HG03432 (cell line): ENCODE data around the gene NEUROD6.
A peak's percentile ranks its signal among the peaks of the same experiment; 100 is the strongest.

Experiments used
- ATAC-seq: cut with Tn5 transposase; IDR thresholded peaks from one replicate; pipeline ENCODE4 v1.9.1; 2021; ENCODE audit warnings: mild to moderate bottlenecking, moderate library complexity; ENCODE audit not compliant: unreplicated experiment

Gene NEUROD6

GRCh38 chr7:31340603-31341002 is at the start of gene NEUROD6:
NEUROD6 (minus strand) TSS chr7:31340726; CDS start chr7:31339268, 1,458 bp downstream.
- no peak for ATAC-seq

- no peak for ATAC-seq
These were observed 43.9 kb upstream of the NEUROD6 start for GRCh38 chr7:31384466-31384865.

GRCh38 chr7:31382722-31383121 is 42.2 kb upstream of the NEUROD6 start:
- ATAC-seq, result no peak

GRCh38 chr7:31373337-31374289 is 33.1 kb upstream of the NEUROD6 start:
- ATAC-seq, result peak; percentile 87

- ATAC-seq, result no peak
These were observed 31.9 kb upstream of the NEUROD6 start for GRCh38 chr7:31372231-31372959.

- ATAC-seq, result no peak
These were observed 31.1 kb upstream of the NEUROD6 start for GRCh38 chr7:31371621-31372020.

- ATAC-seq, result no peak
These were observed 30.1 kb upstream of the NEUROD6 start for GRCh38 chr7:31370609-31371008.

- ATAC-seq, result no peak
These were observed 28.1 kb upstream of the NEUROD6 start for GRCh38 chr7:31368620-31369019.

- ATAC-seq, result no peak
These were observed 23.0 kb upstream of the NEUROD6 start for GRCh38 chr7:31363496-31363895.

GRCh38 chr7:31363051-31363450 is 22.5 kb upstream of the NEUROD6 start:
- no peak for ATAC-seq

GRCh38 chr7:31362401-31362800 is 21.9 kb upstream of the NEUROD6 start:
- ATAC-seq, result no peak

GRCh38 chr7:31358467-31358866 is 17.9 kb upstream of the NEUROD6 start:
- no peak for ATAC-seq

- no peak for ATAC-seq
These were observed 4.9 kb upstream of the NEUROD6 start for GRCh38 chr7:31345421-31345820.

GRCh38 chr7:31343516-31344305 is 3.2 kb upstream of the NEUROD6 start:
- no peak for ATAC-seq

- no peak for ATAC-seq
These were observed 615 bp upstream of the NEUROD6 start for GRCh38 chr7:31341141-31341540.

- no peak for ATAC-seq
These were observed 475 bp downstream of the NEUROD6 start for GRCh38 chr7:31340051-31340450.

GRCh38 chr7:31338706-31339105 is 1.8 kb downstream of the NEUROD6 start:
- no peak for ATAC-seq

- ATAC-seq, result no peak
These were observed 3.4 kb downstream of the NEUROD6 start for GRCh38 chr7:31337002-31337565.

- ATAC-seq, result no peak
These were observed 4.1 kb downstream of the NEUROD6 start for GRCh38 chr7:31336202-31337001.

GRCh38 chr7:31335884-31336201 is 4.7 kb downstream of the NEUROD6 start:
- no peak for ATAC-seq
